Activated CD4-positive, alpha-beta T cell treated with anti-CD3 and anti-CD28 coated beads, Interleukin-2, Interleukin-4, amounts not matched to agents 100 ng/mL and 50 ng/mL, durations not matched to agents 16 hours and 8 hours (primary cell): Measurements from ENCODE around the gene CLPTM1L.
"Not testable (repeated sequence)": the region's sequence is repeated elsewhere in the genome, so short reads cannot be mapped to it uniquely, and the experiment has no call there.

ENCODE experiments used
- DNase-seq: peaks from one replicate; pipeline ENCODE4 v3.0.0-alpha.2; 2020; ENCODE audit warnings: low spot score

The CLPTM1L gene

DNA sequence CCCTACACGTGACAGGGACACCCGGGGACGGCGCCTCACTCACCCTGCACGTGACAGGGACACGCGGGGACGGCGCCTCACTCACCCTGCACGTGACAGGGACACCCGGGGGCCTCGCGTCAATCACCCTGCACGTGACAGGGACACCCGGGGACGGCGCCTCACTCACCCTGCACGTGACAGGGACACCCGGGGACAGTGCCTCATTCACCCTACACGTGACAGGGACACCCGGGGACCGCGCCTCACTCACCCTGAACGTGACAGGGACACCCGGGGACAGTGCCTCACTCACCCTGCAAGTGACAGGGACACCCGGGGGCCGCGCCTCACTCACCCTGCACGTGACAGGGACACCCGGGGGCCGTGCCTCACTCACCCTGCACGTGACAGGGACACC, 55.3 kb downstream of the CLPTM1L start:
- not testable (repeated sequence) for DNase-seq

DNA sequence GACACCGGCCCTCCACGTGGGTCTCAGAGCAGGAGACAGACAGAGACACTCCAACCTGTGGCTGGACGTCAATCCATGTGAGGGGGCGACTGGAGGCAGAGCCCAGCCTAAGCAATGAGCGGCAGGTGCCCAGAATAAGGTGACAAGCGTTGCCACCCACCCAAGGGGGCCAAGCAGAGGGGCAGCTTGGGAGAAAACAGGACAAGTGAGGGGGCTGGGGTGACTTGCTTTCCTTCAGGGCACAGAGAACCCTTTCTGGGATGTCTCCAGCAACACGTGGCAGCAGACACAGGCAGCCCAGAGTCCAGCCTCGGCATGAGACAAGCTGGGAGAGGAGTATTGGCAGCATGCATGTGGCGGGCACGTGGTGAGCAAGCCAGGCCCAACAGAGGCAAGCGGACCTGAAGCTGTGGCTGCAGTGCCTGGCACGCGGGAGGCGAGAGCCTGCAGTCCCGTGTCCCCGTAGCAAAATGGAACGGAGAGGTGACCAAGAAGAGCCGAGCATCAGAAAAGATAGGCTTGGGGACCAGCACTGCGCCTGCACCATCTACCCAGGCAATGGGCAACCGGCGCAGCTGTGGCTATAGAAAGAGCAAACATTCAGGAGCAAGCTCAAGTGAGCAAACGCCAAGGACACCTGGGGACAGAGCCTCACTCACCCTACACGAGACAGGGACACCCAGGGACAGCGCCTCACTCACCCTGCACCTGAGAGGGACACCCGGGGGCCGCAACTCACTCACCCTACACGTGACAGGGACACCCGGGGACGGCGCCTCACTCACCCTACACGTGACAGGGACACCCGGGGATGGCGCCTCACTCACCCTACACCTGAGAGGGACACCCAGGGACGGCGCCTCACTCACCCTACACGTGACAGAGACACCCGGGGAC, 56.2 kb downstream of the CLPTM1L start:
- no peak for DNase-seq

DNA sequence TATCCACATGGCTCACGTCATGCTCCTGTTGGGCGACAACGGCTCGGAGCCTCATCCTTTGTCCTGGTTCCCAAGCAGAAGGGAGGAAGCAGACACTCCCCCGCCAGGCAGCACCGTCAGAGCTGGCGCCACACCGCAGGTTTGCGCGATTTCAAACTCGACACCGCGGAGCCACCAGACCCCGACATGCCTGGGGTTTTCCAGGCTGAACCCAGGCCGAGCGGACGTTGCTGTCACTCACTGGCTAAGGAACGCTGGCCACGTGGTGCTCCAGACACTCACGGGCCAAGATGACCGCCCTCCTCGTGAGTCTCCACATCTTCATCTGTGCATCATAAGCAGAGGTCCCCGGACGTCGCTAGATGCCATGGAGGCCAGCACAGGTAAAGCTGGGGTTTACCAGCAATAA, 59.0 kb downstream of the CLPTM1L start:
- DNase-seq: no peak

DNA sequence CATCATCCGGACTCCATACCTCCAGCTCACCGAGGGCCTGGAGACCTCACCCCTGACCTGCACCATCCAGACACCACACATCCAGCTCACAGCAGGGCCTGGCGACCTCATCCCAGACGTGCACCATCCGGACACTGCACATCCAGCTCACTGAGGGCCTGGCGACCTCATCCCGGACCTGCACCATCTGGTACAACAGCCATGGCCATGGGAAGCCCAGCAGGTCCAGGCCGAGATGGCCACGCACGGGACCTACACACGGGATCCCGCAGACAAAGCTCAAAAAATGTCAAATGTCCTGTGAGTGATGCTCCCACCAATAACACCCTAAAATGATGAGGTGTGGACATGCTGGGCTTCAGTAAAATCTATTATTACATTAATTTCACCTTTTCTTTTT, 59.8 kb downstream of the CLPTM1L start:
- no peak for DNase-seq

DNA sequence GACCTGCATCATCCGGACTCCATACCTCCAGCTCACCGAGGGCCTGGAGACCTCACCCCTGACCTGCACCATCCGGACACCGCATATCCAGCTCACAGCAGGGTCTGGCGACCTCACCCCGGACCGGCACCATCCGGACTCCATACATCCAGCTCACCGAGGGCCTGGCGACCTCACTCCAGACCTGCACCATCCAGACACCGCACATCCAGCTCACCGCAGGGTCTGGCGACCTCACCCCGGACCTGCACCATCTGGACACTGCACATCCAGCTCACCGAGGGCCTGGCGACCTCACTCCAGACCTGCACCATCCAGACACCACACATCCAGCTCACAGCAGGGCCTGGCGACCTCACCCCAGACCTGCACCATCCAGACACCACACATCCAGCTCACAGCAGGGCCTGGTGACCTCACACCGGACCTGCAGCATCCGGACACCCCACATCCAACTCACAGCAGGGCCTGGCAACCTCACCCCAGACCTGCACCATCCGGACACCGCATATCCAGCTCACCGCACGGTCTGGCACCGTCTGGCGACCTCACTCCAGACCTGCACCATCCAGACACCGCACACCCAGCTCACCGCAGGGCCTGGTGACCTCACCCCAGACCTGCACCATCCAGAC, 60.4 kb downstream of the CLPTM1L start:
- not testable (repeated sequence) for DNase-seq

DNA sequence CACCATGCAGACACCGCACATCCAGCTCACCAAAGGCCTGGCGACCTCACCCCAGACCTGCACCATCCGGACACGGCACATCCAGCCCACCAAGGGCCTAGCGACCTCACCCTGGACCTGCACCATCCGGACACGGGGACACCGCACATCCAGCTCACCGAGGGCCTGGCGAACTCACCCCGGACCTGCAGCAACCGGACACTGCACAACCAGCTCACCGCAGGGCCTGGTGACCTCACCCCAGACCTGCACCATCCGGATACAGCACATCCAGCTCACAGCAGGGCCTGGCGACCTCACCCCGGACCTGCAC, 61.2 kb downstream of the CLPTM1L start:
- not testable (repeated sequence) for DNase-seq

DNA sequence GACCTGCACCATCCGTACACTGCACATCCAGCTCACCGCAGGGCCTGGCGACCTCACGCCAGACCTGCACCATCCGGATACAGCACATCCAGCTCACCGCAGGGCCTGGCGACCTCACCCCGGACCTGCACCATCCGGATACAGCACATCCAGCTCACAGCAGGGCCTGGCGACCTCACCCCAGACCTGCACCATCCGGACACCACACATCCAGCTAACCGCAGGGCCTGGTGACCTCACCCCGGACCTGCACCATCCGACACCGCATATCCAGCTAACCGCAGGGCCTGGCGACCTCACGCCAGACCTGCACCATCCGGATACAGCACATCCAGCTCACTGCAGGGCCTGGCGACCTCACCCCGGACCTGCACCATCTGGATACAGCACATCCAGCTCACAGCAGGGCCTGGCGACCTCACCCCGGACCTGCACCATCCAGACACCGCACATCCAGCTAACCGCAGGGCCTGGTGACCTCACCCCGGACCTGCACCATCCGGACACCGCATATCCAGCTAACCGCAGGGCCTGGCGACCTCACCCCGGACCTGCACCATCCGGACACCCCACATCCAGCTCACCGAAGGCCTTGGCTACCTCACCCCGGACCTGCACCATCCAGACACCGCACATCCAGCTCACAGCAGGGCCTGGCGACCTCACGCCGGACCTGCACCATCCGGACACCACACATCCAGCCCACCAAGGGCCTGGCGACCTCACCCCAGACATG, 61.7 kb downstream of the CLPTM1L start:
- not testable (repeated sequence) for DNase-seq

DNA sequence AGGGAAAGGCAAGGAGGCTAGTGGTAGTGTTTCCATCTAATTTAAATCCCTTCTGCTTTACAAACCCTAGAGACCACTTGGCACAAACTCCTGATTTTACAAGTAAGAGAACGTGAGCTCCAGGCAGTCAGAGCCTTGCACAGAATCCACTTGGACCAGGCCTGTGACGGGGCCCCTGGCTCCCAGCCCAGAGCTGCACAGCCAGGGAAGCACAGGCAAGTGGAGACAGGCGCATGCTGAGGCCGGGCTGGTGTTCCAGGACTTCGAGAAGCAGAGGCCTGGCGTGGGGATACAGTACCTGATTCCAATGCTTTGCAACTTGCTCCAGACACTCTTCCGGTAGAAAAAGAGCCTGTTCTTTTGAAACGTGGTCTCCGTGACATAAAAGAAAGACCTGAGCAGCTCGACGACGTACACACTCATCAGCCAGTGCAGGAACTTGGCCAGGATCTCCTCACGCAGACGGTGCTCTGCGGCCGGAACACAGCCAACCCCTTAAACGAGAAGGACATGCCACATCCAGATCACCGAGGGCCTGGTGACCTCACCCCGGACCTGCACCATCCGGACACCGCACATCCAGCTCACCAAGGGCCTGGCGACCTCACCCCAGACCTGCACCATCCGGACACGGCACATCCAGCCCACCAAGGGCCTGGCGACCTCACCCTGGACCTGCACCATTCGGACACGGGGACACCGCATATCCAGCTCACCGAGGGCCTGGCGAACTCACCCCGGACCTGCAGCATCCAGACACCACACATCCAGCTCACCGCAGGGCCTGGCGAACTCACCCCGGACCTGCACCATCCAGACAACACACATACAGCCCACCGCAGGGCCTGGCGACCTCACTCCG, 62.5 kb downstream of the CLPTM1L start:
- DNase-seq: no peak

DNA sequence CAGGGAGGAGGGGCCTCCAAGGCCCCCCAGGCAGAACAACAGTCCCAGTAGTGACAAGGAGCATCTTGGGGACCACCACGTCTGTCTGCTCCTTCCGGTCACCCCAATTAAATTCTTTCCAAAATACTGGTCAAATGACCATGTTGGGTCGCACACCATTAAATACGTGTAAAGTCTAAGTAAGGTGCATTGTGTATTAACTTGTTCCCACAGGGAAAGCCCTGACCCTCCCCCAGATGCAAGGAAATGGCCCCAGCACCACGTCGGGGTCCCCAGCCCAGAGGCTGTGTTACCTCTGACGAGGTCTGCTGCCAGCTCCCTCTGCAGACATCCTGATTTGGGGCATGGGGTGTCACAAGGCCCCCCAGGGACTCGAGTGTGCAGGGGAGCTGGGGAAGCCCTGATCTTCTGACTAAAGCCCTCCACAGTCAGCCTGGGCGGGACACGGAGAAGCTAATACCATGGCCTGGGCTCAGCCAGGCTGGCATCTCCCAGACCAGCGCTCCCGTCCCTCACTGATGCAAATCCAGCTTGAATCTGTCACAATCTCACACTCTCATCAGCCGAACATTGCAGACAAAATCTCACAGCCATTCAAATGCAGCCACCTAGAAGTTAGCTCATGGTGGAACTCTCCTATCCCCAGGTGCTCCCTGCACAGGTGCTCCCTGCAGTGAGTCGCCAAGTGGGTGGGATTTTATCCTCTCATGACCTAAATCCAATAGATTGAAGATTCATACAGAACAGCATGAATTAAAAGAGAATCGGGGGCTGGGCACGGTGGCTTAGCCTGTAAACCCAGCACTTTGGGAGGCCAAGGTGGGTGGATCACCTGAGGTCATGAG, 63.6 kb downstream of the CLPTM1L start:
- no peak for DNase-seq

DNA sequence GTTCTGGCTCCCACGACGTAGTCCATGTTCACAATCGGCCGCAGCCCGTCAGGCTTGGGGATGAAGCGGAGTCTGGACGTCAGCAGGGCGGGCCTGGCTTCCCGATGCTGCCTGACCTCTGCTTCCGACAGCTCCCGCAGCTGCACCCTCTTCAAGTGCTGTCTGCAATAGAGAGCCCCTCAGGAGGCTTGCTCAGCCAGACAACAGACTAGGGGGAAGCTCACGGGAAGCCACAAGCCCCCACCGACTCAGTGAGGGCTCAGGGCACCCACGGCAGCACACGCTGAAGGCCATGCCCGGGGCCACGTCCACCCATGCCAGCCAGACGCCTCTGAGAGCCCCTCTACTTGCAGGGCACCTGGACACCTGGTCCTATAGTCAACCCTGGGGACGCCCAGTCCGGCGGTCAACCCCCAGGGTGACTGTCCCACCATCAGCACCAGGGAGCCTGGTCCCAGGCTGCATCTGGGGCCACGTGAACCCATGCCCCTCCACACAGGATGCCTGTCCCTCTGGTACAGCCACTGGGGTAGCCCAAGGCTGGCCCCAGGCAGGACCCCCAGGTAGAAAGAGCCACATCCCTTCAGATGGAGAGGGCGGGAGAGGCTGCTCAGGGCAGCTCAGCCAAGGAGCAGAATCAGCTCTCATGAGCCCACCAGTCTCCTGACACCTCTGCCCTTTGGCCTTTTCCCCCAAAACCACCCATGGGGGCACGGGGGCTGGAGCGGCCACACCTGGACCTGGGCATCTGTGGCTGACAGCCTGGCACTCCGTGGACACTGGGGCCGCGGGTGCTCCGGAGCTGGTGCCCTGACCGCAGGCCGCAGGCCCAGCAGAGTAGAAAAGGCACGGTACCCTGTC, 64.5 kb downstream of the CLPTM1L start:
- DNase-seq: no peak

DNA sequence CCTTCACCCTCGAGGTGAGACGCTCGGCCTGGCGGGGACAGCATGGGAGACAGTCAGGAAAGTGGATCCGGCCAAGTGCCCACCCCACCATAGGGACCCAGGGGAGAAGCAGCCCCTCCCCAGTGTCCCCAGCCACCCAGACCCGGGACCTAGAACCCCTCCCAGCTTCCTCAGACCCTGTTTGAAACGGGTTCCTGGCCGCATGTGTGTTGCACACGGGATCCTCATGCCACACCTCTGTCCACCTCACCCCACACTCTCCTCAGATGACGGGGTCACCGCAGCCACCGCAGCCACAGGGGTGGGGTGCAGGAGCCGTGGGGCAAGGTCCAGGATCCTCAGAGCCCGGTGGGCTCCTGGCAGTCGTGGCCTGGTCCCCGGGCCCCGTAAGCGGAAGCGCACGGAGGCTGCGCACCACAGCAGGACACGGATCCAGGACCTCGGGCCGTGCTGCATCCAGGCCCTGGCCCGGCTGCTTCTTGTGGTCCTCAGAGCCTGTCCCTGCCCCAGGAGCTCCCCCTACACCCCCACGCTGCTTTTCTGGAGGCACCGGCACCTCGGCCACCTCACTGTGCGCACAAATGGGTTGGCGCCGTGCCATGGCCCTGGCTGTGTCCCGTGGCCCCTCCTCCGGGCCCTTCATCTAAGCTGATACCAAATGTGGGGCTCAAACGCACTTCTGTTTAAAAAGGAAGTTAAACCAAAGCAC, 65.3 kb downstream of the CLPTM1L start:
- no peak for DNase-seq

DNA sequence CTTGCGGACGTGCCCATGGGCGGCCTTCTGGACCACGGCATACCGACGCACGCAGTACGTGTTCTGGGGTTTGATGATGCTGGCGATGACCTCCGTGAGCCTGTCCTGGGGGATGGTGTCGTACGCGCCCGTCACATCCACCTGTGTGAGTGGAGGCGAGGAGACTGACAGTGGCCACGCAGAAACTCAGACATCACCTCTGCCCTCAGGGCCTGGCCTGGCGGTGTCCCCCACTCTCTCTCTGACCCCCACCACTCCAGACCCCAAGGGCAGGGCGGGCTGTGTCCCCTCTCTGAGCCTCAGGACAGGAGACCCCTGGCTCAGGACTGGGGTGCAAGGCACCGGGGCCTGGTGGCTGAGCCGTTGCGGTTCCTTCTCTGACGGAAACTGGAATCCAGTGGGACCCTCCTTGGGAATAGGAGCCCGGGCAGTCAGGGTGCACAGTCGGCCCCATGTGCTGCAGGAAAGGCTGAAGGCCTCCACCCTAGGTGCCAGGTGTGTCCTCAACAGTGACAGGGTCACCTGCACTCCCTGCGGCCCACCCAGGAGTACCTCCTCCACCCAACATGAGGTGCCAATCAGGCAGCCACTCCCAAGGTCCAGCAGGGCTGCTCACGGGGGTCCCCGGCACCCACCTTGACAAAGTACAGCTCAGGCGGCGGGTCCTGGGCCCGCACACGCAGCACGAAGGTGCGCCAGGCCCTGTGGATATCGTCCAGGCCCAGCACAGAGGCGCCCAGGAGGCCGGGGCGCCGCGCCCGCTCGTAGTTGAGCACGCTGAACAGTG, 66.0 kb downstream of the CLPTM1L start:
- no peak for DNase-seq

DNA sequence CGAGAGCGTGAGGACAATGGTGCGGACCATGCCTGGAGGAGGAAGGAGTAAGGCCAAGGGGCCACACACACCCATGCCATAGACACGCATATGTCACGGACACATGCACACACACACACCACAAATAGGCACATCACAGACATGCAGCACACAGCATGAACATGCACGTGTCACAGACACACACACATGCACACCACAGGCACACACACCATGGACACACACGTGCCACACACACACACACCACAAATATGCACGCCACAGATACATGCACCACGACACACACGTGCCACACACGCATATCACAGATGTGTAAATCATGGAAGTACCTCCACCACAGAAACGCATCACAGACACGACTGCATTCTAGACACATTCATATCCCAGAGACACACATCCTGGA, 66.7 kb downstream of the CLPTM1L start:
- DNase-seq: no peak

DNA sequence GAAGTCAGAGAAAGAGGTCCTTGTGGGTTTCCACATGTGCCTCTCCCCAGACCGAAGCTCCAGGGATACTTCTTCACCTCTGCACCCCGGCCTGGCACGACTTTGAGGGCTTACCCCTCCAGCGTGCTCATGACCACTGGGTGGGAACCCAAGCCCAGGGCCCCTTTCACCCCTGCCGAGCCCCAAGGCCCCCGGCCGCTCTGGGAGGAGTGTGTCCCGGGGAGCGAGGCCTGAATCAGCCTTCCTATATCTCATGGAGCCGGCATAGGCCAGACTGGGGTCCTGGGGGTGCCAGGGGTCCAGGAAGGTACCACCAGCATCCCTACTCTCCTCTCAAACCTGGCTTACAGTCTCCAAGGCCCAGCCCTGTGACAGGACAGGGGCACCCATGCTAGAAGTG, 67.1 kb downstream of the CLPTM1L start:
- no peak for DNase-seq

DNA sequence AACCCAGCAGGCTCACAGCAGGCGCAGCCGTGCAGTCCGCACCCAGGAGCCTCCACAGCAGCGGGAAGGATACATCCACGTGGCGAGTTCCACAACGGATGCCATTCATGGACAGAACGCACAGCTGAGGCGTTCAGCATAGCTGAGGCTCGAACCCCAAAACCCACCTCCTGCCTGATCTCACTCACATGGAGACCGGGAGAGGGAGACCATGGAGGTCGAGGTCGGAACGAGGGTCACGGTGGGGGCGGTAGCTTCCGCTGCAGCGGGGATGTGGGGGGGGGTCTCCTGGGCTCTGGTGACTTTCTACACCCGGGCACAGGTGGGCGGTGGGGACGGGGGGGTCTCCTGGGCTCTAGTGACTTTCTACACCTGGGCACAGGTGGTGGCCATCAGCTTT, 67.6 kb downstream of the CLPTM1L start:
- DNase-seq: no peak

DNA sequence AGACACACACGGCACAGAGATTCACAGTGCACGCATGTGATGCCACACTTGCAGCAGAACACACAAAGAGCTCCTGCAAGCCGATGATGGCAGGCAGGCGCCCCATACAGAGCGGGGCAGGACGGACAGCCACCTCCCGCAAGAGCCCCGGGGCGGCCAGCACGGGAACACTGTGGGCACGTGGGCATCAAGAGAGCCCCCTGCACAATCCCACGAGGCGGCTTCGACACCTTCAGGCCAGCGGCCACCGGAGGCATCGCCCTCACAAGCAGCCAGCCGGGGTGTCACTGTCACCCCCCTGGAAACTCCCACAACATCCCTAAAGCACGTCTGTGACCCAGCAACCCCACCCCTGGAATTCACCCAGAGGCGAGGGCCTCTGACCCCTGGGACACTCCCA, 68.0 kb downstream of the CLPTM1L start:
- no peak for DNase-seq

DNA sequence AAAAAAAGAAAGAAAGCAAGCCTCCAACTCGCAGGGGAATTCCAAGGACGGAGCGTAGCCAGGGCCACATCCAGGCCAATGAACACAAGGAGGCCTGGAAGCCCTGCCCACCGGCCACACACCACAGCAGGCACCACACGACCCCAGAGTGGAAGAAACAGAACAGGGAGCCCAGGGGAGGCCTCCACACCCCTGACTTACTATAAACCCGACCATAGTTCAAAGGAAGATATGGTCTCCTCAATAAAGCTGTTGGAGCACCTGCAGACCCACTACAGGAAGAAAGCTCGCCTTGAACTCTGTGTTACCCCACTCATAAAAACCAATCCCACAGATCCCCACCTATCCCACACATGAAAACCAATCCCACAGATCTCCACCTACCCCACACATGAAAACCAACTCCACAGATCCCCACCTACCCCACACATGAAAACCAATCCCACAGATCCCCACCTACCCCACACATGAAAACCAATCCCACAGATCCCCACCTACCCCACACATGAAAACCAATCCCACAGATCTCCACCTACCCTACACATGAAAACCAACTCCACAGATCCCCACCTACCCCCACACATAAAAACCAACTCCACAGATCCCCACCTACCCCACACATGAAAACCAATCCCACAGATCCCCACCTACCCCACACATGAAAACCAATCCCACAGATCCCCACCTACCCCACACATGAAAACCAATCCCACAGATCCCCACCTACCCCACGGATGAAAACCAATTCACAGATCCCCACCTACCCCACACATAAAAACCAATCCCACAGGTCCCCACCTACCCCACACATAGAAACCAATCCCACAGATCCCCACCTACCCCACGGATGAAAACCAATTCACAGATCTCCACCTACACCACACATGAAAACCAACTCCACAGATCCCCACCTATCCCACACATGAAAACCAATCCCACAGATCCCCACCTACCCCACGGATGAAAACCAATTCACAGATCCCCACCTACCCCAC, 69.2 kb downstream of the CLPTM1L start:
- not testable (repeated sequence) for DNase-seq
